GM21447 (cell line): Measurements from ENCODE around the gene COX4I1.

ENCODE experiments used
- ATAC-seq: cut with Tn5 transposase; IDR thresholded peaks from one replicate; pipeline ENCODE4 v1.9.1; 2021; ENCODE audit not compliant: unreplicated experiment

Gene COX4I1

DNA sequence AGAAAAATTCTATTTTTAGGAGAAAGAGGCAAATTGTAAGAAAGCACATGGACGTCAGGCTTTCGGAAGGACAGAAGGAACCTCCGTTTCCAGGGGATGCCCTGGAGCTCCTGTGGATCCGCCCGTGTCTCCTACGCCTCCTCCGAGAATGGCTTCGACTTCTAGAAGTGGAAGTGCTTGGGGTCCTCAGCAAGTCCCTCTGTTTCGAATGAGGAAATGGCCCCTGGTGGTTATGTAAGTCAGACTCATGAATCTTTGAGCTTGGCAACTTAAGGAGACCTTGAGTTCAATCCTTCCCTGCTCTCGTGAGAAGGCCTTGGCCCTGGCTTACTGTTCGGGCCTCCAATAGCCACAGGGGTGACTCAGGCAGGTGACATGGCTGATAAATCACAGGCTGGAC, 38.9 kb downstream of the COX4I1 start:
- no peak for ATAC-seq

DNA sequence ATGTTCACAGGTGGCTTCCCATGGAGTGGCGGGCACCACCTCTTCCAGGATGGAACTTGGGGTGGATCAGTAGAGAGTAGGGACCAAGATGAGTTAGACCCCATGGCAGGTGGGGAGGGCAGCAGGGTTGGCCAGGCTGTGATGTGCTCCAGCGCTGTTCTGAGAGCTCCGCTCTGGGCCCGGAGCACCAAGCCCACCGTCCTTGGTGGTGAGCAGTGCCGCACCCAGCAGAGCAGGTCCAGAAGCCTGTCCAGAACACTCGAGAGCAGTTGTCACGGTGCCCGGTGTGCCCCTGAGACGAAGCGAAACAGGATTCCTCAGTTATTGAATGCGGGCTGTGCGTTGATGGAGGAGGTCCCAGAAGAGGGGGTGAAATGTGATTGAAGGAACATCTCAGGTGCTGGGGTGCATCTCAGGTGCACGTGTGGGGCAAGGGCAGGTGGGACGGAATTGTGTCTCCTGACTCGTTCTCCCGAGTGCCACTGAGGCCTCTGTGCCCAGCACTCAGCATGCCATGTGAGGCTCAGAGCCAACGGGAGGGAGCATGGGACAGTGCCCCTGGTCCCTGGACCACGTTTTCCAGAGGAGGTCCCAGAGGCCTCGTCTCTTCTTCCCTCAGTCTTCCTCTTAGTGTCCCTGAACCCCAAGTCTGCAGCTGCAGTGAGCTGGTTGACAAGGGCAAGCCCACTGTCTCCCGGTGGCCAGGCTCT, 39.5 kb downstream of the COX4I1 start:
- ATAC-seq = no peak

DNA sequence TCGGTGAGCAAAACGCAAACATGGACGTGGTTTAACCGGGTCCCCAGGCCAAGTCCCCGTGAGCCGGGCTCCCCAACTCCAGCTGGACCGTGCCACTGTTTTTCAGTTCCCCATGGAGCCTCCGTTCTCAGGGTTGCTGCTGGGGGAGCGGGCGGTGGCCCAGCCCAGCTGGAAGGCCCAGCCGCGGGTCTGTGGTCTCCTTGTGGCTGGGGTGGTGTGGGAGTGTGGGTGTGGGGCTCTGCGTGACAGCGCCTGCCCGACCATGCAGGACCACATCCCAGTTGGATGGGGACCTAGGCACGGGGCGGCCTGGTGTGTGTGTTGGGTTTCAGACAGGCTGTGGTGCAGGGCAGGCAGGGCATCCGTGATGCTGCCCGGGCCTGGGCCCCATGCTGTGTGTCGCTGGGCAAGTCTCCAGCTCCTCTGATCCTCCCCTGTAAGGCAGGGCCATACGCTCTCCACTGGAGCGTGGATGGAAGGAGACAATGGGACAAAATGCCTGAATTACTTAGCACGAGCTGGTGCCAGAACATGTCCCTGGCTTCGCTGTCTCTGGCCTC, 40.3 kb downstream of the COX4I1 start:
- ATAC-seq = no peak

DNA sequence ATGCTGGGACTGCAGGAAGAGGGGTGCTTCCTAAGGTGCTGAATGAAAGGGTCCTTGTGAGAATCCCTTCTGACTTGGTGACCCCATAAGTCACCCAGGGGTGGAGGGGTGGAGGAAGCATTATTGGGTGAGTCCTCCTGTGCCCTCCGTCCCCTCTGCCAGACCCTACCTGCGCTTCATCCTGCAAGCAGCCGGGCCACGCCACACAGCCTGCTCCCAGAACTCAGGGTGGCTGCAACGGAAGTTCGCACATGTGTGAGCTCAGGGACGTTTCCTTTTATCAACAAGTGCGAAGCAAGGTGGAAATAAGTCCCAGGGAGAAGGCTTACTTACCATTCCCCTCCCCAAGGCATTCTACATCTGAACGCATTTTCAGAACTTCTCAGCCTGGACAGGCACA, 40.9 kb downstream of the COX4I1 start:
- no peak for ATAC-seq

DNA sequence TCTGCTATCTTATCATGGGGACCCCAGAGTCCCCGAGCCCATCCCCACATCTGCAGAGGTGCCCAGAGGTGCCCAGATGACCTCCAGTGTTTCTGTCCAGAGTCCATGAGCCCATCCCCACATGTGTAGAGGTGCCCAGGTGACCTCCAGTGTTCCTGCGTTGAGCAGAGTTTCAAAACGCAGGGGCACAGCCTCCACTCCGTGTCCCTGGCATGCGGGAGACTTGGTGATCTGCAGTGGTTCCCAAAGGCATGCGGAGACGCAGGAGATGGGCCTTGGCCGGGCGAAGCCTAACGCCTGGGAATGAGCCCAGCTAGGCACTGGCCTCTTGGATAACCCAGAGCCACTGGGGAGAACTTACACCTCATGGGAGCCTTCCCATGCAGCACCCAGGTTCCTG, 41.3 kb downstream of the COX4I1 start:
- ATAC-seq = no peak

DNA sequence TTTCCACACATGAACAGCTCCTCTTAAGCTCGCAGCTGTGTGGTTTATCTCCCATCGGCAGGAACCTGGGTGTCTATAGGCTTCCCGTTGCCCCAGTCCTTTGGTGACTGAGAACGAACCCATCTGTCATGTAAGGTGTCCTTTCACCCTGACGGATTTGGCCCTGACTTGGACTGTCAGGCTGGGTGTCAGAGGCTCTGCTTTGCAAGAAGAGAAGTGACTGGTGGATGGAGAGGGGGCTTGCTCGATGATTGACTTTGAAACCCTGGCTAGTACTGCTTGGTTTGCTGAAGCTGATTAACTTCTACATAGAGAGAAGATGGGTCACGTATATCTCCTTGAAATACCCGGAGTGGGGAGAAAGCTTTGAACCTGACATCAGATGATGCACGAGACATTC, 42.9 kb downstream of the COX4I1 start:
- ATAC-seq = no peak

DNA sequence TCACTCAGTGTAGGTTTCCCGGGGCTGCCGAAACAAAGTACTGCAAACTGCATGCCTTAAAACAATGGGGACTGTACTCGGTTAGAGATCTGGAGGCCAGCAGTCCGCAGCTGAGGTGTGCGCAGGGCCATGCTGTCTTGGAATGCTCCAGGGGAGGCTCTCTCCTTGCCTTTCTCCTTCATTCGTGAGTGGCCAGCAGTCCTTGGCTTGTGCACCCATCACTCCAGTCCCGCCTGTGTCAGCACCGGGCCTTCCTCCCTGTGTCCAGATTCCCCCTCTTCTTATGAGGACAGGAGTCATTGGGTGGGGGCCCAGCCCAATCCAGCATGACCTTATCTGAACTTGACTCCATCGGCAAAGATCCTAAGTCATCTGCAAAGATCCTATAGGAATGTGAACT, 43.4 kb downstream of the COX4I1 start:
- ATAC-seq = no peak

DNA sequence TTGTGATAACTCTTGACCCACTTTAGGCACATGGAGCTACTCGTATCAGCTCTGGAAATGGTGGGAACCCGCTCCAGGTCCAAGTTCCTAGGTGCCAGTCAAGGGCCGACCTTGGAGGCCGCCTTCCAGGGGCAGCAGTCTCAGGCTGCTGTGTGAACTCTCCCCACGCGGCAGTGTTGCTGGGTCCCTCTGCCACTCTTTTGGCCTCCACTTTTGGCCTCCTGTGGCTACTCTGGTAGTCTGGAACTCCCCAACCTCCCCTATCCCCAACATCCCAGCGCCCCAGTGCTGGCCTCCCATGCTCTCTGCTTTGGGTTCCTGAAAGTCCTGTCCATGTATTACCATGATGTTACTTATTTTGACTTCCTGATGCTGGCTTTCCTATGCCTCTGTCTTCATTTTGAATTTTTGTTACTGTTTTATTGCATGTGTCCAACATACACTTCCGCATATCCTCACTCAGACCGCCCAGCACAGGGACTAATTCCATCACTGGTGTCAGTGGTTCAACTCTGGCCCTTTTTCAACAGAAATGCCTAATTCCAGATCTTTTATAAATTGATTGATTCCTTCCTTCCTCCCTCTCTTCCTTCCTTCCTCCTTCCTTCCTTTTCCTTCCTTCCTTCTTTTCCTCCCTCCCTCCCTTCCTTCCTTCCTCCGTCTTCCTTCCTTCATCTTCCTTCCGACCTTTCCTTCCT, 44.1 kb downstream of the COX4I1 start:
- ATAC-seq = no peak

DNA sequence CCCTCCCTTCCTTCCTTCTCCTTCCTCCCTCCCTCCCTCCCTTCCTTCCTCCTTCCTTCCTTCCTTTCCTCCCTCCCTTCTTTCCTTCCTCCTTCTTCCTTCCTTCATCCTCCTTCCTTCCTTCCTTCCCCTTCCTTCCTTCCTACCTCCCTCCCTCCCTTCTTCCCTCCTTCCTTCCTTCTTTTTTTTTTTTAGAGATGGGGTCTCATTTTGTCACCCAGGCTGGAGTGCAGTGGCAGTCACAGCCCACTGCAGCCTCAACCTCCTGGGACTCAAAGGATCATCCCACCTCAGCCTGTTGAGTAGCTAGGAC, 44.6 kb downstream of the COX4I1 start:
- ATAC-seq = no peak

DNA sequence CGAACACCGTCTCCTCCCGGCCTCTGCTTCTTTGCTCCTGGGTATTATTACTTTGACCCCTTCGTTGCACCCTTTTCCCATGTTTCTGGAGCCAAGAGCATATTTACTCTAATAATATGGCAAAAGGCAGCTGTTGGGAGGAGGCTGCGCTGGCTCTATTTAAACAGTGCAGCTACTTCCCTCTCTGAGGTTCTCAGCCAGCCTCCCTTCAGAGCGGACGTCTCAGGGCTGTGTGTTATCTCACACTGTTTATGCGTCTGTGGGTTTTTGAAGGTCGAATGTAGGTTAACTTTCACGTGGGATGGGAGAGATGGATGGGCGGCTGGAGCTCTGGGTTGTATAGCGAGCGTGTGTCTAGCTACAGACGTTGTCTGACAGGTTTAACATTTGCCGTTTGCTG, 45.3 kb downstream of the COX4I1 start:
- ATAC-seq = no peak

DNA sequence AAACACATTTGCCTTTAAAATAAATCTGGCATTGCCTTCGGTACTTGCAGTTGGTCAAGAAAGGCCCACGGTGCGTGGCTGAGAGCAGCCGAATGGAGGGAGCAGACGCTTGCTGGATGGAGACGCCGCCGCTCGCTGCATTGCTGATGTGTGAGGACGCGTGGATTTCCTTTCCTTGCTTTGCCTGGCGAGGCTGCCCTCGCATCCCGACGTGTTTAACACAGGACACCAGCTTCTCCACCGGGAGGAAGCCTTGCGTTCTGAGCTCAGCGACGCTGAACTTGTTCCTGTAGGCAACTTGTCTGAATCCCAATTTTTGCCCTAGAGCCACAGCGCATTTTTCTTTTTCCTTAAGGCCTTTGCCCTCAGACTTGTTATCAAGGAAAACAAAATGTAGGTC, 45.8 kb downstream of the COX4I1 start:
- no peak for ATAC-seq

DNA sequence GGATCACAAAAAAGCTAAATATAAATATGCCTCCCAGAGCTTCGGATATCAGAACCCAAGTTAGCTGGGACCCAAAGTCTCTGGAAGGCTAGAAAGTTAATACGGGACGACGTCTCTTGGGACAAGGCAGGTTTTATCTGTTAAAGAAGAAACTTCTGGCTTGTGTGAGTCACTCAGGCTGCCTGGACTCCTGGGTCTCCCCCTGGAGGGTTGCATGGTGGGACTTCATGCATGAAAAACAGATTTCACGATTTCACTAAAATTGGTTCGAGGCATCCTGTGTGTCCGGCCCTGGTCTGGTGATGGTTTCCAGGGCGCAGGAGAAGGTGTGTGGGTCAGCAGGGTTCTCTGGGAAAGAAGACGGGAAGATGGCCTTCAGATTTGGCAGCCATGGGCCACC, 47.0 kb downstream of the COX4I1 start:
- no peak for ATAC-seq

DNA sequence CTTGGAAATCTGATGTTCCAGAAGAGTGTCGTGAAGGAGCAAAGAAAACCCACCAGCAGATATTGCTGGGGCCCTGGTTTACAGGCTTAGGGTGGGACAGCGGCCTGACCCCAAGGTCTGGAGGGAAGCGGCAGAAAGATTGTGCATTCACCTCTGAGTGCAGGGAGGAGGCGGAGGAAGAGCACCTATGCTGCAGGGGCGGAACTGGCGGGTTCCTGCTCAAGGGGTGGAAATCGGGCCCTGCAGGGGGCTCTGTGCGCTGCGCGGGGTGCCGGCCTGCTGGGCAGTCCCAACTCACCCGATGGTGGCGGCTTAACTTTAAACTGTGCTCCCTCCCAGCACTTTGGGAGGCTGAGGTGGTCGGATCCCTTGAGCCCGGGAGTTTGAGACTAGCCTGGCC, 47.5 kb downstream of the COX4I1 start:
- ATAC-seq = no peak

DNA sequence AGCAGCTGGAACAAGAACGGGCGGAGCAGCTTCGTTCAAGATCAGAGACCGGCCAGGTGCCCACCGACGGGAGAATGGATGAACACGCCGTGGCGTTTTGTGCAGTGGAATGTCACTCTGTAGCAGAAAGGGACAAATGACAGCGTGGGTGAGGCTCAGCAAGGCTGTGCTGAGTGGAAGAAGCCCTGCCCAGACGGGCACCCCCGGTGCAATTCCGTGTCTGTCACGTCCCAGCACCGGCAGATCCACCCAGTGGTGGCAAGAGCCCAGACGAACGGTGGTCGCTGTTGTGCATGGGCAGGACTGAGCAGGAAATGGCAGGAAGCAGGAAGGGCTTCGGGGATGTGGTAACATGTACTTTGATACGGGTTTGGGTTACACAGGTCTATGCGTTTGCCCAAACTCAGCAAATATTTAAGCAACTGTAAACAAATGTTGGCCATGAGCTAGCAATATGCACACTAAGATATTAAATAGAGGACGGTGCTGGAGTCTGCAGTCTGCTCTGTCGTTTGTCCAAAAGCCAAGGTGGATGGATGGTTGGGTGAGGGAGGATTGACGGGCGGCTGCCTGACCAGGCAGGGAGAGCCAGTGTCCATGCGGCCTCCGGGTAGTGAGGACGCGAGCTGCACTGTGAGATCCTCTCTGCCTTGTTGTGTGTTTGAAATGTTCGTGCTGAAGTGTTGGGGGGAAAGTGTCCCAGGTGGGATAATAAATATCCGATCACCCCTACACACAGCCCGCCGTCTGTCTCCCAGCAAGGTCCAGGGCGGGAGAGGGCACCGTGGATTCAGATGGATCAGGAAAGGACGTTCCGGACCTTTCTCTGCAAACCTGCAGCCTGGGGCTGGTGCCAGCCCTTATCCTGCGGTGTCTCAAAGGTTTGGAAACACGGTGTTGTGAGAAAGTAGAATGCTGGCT, 48.4 kb downstream of the COX4I1 start:
- ATAC-seq = no peak

DNA sequence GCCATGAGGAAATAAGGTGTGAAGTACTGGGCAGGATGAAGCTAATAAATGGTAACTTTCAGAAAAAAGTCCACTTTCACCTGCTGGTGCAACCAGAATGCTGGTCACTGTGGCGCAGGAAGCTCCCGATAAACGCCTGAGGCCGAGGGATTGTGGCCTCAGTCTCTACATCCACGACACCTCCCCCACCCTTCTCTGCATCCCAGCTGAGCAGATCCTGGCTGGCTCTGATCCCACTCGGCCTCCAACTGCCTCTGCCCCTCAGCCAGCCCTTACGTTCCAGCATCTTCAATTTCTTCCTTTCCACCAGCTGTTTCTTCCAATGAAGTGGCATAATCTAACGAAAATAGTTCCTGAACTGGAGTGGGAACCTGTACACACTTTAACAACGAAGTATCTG, 49.5 kb downstream of the COX4I1 start:
- ATAC-seq = no peak

DNA sequence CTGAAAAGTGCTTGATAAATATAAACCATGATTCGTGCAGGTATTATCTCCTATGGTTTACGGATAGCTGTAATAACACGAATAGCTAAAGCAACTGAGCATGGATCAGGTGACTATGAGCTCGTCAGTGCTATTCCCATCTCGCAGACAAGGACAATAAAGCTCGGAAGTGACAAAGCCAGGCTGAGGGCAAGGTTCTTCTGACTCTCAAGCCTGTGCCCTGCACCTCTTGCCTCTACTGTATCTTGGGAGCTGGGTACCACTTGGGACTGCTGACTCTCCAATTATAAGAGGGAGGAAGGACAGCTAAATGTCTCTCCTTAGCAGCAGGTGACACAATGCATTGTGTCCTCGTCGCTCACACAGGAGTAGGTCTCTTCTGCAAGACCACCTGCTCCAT, 49.9 kb downstream of the COX4I1 start:
- ATAC-seq = no peak

DNA sequence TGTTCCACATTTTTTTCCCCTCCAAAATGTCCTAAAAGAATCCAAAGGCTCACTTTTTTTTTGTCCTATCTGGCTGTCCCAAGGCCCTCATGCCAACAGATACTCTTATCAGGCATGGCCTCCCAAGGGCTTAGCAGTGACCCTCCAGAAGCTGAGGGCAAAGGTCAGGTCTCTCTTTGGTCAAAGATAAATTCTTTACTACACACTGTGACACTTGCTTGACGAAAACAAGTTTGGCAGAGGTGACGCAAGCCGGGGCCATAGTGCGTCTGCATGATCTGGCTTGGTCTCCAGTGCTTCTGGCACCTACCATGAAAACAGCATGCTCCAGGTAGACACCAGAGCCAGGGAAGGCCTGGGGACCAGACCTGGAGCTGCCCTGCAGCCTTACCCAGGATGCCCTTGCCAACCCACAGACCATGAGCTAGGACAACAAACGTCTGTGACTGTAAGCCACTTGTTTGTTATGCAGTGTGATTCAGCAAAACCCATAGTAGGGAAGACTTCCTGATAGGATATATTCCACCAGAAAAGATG, 50.9 kb downstream of the COX4I1 start:
- ATAC-seq = no peak

DNA sequence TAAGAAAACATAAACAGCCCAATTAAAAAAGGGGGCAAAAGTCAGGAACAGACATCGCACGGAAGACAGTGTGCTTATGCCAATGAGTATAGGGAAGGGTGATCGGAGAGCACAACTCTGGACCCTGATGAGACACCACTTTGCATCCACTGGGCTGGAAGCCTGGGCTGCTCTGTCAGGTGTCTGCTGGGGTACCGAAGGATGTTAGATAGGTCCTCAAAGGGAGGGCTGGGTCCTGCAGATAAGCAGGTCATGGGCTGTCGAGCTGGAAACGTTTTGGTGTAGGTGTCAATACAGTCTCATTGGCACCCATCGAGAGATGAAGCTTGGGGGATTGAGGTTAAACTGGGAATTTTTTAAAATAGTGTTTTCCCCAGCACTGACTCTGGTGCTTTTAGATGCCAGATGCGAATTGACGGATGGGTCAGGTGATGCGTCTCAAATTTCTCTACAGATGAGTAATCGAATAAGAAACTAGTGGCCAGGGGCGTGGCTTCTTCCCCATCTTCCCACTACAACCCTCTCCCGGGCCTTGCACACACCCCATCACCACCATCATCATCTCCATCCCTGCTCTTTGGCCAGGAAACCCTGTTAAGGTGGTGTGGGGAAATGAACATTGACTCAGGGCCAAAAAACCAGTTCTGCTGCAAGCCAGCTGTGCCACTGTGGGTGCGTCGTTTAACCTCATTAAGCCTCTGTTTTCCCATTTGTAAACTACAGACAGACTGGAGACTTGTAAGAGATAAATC, 51.7 kb downstream of the COX4I1 start:
- no peak for ATAC-seq

DNA sequence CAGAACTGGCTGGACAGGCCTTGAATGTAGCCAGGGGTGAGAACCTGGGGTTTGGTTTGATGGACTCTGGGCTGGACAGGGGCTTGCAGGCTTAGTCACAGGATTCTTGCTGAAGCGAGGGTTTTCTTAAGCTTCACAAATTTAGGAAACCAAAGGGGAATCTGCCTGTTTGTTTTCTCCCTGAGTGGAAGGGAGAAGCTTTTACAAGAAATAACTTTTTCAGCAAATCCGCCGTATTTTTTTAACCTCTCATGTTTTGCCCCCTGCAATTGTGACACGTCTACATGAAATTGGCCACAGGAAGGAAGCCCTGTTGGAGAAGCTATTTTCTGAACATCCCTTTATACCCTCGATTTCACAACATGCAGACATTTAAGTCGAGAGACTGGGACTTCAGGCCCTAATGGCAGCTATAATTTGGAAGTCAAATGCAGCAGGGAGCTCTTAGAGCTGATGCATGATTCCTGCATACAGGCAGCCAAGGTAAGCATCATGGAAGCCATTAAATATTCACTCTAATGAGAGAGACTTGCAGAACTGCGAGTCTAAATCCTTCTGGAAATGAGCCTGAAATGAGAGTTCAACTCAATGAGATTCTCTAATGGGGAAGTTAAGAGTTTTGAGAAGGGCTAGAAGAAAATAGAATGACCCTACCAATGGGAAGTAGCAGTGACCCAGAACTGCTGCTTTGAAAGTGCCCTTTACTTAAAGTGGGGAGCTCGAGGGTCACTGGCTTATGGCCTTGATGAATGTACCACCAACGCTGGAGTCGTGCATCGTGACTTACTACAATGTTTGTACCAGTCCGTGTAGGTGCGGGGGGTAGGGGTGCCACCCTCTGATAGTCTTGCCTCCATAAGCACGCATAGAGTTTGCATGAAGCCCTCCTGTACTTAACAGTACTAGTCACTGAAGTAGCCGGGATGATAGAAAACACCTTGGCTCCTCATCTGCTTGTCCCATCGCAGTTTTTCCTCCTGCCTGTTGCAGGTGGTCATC, 54.4 kb downstream of the COX4I1 start:
- no peak for ATAC-seq

DNA sequence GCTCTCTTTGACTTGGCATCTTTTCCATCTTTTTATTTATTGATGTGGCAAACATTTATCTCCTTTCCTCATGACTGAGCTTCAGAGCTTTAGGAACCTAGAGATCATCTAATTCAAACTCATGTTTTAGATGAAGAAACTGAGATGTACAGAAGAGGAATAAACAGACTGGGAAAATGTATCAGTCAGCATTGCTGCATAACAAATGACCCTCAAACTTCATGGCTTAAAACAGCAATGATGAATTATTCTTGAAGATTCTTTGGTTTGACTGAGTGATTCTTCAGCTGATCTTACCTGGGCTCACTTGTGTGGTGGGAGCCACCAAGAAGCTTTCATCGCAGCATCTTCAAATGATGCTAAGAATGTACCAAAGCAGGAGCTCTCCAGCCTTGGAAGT, 55.4 kb downstream of the COX4I1 start:
- no peak for ATAC-seq
